Mesothelial cell of epicardium (in vitro differentiated cells): ENCODE measurements around the gene MAFB. TPM values are rescaled to one million over a fixed set of nuclear protein-coding genes. Genes with fewer than 3 reads are reported as not detected.
A peak's percentile ranks its signal among the peaks of the same experiment; 100 is the strongest.

Experiments used
- DNase-seq, 2 experiments: peaks; one replicate each; pipeline ENCODE4 v3.0.0; 2021; ENCODE audit warnings: low spot score in 2 of 2; ENCODE audit not compliant: unreplicated experiment in 2 of 2
- H3K27ac Mint-ChIP-seq: 2 replicates; pipeline ENCODE4 v1.8.0; 2021; ENCODE audit warnings: mixed read lengths
- H3K27me3 Mint-ChIP-seq: 2 replicates; pipeline ENCODE4 v1.8.0; 2021; ENCODE audit warnings: low read depth, mixed read lengths
- H3K36me3 Mint-ChIP-seq: 2 replicates; pipeline ENCODE4 v1.8.0; 2021; ENCODE audit warnings: mixed read lengths
- H3K4me1 Mint-ChIP-seq: 2 replicates; pipeline ENCODE4 v1.8.0; 2021; ENCODE audit warnings: mixed read lengths
- H3K4me3 Mint-ChIP-seq: 2 replicates; pipeline ENCODE4 v1.8.0; 2021; ENCODE audit warnings: mild to moderate bottlenecking, moderate library complexity, mixed read lengths
- H3K9me3 Mint-ChIP-seq: 2 replicates; pipeline ENCODE4 v1.8.0; 2021; ENCODE audit warnings: mixed read lengths
- CTCF ChIP-seq: fragments of 200-600 bp; sonication (generic); IDR thresholded peaks from one replicate; pipeline ENCODE4 v1.5.0; 2021; ENCODE audit warnings: antibody characterized with exemption; ENCODE audit not compliant: unreplicated experiment
- total RNA-seq: library from RNA; stranded (reverse); gene quantifications from 3 replicates; pipeline ENCODE4 v1.2.1, GENCODE V29; 2021

The MAFB gene
- total RNA-seq, 1 donor from 2014 or later = 11.1 TPM

- no peak overlapping the region for H3K27ac Mint-ChIP-seq
These were observed 3.4 kb upstream of the MAFB start for GRCh38 chr20:40692240-40693011.

DNA sequence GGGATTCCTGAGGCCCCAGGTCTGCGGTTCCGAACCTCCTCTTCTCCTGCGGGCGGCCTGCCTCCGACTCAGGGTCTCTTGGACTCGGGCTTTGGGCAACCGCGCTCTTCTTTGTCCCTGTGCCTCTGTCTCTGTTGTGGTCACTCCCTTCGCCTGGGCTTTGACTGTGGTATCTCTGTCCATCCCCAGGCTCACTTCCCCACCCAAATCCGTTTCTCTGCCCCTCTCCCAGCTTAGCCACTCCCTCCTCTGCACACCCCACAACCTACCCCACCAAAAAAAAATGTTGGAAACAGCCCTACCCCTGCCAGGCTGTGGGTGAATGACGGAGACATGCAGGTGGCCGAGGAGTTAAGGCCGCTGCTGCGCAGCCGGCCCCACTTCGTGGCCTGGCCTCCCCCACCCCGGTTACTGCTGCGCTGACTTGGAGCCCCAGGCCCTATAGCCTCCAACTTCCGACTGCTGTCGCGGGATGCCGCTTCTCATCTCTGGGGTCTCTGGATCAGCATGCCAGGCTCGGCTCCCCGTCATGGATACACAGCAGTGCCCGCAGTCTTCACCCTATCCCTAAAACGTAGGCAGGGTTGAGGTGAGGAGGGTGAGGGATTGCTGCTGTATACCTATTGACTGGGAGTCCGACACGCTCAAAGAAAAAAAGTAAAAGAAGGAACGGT lies 2.7 kb upstream of the MAFB start:
- Mint-ChIP-seq H3K27me3 (peaks cover 92% of the 10 kb centered on the region), H3K4me3 (no peak overlapping the region), H3K27ac (no peak overlapping the region), H3K4me1 (peaks cover 31% of the 10 kb centered on the region), H3K36me3 (no peaks in the 10 kb centered on the region), H3K9me3 (no peaks in the 10 kb centered on the region)
- TF ChIP-seq CTCF = no peak
- no peak for DNase-seq

More at GRCh38 chr20:40692240-40693011, 3.4 kb upstream of the MAFB start:
- TF ChIP-seq CTCF = no peak
- H3K36me3 Mint-ChIP-seq = no peaks in the 10 kb centered on the region
- H3K4me3 Mint-ChIP-seq = no peak overlapping the region
- H3K4me1 Mint-ChIP-seq = peaks cover 25% of the 10 kb centered on the region
- DNase-seq = no peak
- no peaks in the 10 kb centered on the region for H3K9me3 Mint-ChIP-seq
- H3K27me3 Mint-ChIP-seq = peaks cover 92% of the 10 kb centered on the region

DNA sequence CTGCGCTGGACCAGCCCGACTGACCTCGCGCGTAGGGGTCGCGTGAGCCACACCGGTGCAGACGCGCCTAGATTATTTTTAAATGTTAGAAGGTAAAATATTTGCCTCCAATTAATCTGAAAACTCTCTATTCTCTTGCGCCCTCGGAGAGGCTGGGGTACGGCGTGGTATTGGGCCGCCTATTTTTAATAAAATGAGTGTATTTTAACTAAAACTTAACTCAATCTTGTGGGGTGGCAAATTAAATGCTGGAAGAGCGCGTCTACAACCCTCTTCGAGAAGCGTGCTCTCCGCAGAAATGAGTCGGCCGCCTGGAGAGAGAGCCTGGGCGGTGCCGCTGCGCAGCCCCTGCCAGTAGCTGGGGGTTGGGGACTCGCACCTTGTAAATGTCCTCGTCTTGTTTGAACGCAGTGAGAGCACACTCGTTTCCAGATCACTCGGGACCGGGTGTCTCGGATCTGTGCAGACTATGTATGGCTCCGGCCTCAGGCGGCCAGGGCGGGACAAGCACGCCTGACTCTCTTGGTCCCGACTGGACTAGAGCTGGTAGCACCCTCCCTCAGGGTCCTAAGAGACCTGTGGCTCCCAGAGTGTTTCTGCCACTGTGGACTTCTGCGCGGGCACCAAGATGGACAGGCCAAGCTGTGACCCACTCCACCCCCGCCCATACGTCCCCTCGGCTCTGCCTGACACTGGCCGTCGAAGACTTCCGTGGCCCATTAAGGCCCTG lies 2.0 kb upstream of the MAFB start:
- TF ChIP-seq CTCF = no peak
- no peak overlapping the region for H3K27ac Mint-ChIP-seq
- peak overlapping the region; percentile 74 for H3K4me3 Mint-ChIP-seq
- peaks cover 92% of the 10 kb centered on the region for H3K27me3 Mint-ChIP-seq
- no peak for DNase-seq
- H3K36me3 Mint-ChIP-seq = no peaks in the 10 kb centered on the region
- peaks cover 36% of the 10 kb centered on the region for H3K4me1 Mint-ChIP-seq
- H3K9me3 Mint-ChIP-seq = no peaks in the 10 kb centered on the region

GRCh38 chr20:40689943-40690835 lies 1.2 kb upstream of the MAFB start:
- peak; percentile 95 for TF ChIP-seq CTCF
- H3K36me3 Mint-ChIP-seq = no peaks in the 10 kb centered on the region
- H3K27ac Mint-ChIP-seq = peak overlapping the region; percentile 89
- H3K4me3 Mint-ChIP-seq = peak overlapping the region; percentile 74
- no peaks in the 10 kb centered on the region for H3K9me3 Mint-ChIP-seq
- H3K27me3 Mint-ChIP-seq = peaks cover 92% of the 10 kb centered on the region
- H3K4me1 Mint-ChIP-seq = peaks cover 36% of the 10 kb centered on the region
- peak; percentile 76 to 95 for DNase-seq
